M059J (cell line): Measurements from ENCODE around the gene SCAMP3. TPM values are rescaled to one million over a fixed set of nuclear protein-coding genes. Genes with fewer than 3 reads are reported as not detected.

ENCODE experiments used
- total RNA-seq: library from RNA; depleted of rRNA; stranded (reverse); fragments of >200 nt; shearing (Covaris generic); gene quantifications from 2 replicates; pipeline ENCODE4 v1.2.3, GENCODE V29; 2014; rRNA removed

The SCAMP3 gene
- total RNA-seq, 1 experiment from 2014 or later, result 125 TPM

Other genes with a start within 250 kb of the SCAMP3 start
- gene DCST2, start 228.6 kb downstream of the SCAMP3 start, total RNA-seq, result not detected in 2 replicates
- not detected in 2 replicates for gene DCST1, start 228.5 kb downstream of the SCAMP3 start, total RNA-seq
- gene ADAM15, start 211.0 kb downstream of the SCAMP3 start, total RNA-seq, result 74.5 and 90.0 TPM in 2 replicates
- 22.8 and 36.2 TPM in 2 replicates for gene EFNA4, start 198.6 kb downstream of the SCAMP3 start, total RNA-seq
- 0.59 and 2.9 TPM in 2 replicates for gene EFNA3, start 183.5 kb downstream of the SCAMP3 start, total RNA-seq
- gene EFNA1, start 134.5 kb downstream of the SCAMP3 start, total RNA-seq, result 15.1 and 17.9 TPM in 2 replicates
- 55.7 and 62.9 TPM in 2 replicates for gene SLC50A1, start 126.5 kb downstream of the SCAMP3 start, total RNA-seq
- gene DPM3, start 121.8 kb downstream of the SCAMP3 start, total RNA-seq, result 88.4 and 175 TPM in 2 replicates
- 209 and 323 TPM in 2 replicates for gene KRTCAP2, start 89.1 kb downstream of the SCAMP3 start, total RNA-seq
- gene TRIM46, start 88.5 kb downstream of the SCAMP3 start, total RNA-seq, result 1.1 and 3.1 TPM in 2 replicates
- gene THBS3, start 54.5 kb downstream of the SCAMP3 start, total RNA-seq, result 10.0 and 12.7 TPM in 2 replicates
- 92.8 and 95.2 TPM in 2 replicates for gene MTX1, start 53.7 kb downstream of the SCAMP3 start, total RNA-seq
- gene ENTREP3, start 6.9 kb downstream of the SCAMP3 start, total RNA-seq, result 5.9 and 8.1 TPM in 2 replicates
- 15.1 and 15.8 TPM in 2 replicates for gene CLK2, start 11.1 kb upstream of the SCAMP3 start, total RNA-seq
- 0.66 and 1.7 TPM in 2 replicates for gene HCN3, start 15.1 kb upstream of the SCAMP3 start, total RNA-seq
- not detected in 2 replicates for gene PKLR, start 39.1 kb upstream of the SCAMP3 start, total RNA-seq
- gene FDPS, start 46.5 kb upstream of the SCAMP3 start, total RNA-seq, result 203 and 262 TPM in 2 replicates
- gene RUSC1, start 58.5 kb upstream of the SCAMP3 start, total RNA-seq, result 49.0 and 52.9 TPM in 2 replicates